ENCODE data around the gene NBPF20. TPM values are rescaled to one million over a fixed set of nuclear protein-coding genes. Genes with fewer than 3 reads are reported as not detected.

Gene NBPF20
- total RNA-seq, 1 donor from 2014 or later: 4.7 TPM

Other genes starting within 250 kb of the NBPF20 start
- not detected in 2 replicates for gene PPIAL4D, start 183.4 kb downstream of the NBPF20 start, total RNA-seq
- 27.2 and 29.0 TPM in 2 replicates for gene GPR89A, start 182.4 kb upstream of the NBPF20 start, total RNA-seq

All from neural crest cell (in vitro differentiated cells).